K562 (cell line): ENCODE measurements around the gene BBLN. TPM values are rescaled to one million over a fixed set of nuclear protein-coding genes. Genes with fewer than 3 reads are reported as not detected.

Experiments used
- ATAC-seq: fragments of 200-7000 bp; cut with Tn5 transposase; 3 replicates; pipeline ENCODE4 v1.9.1; 2020; ENCODE audit warnings: moderate library complexity
- BruUV-seq: library from RNA; stranded (reverse); fragments of 400-500 nt; replicated peaks from 2 replicates; lab custom pipeline; 2021; lab: Mats Ljungman, UMichigan
- CTCF ChIA-PET: fragments of 300-600 bp; formaldehyde crosslinking; extraction: SDS; loops from one replicate; lab custom pipeline; 2021; ENCODE audit warnings: low intra/inter-chr PET ratio; lab: Yijun Ruan, JAX
- POLR2A ChIA-PET: fragments of 300-600, 350-650 bp; sonication (Branson Sonifier 250); formaldehyde crosslinking; extraction: SDS; loops from one replicate; lab custom pipeline; 2021; ENCODE audit warnings: antibody characterized with exemption, inconsistent platforms; lab: Yijun Ruan, JAX
- DNase-seq, 4 experiments: peaks; one replicate each; pipeline versions ENCODE4 v3.0.0 to v3.0.0-alpha.2; 2011 to 2018; ENCODE audit warnings: low spot score in 3 of 4, mixed read lengths in 3 of 4; ENCODE audit errors: extremely low read depth in 1 of 4
- FAIRE-seq: peaks from 2 replicates; lab custom pipeline; 2011; peaks lifted over from hg19 to GRCh38; lab: Jason Lieb, UNC
- H2AFZ ChIP-seq: 2 replicates; pipeline ENCODE4 v1.6.0; 2011; ENCODE audit warnings: low read depth, low read length, control low read depth, inconsistent platforms
- H3K27ac ChIP-seq: fragments of 200-600 bp; 3 replicates; pipeline ENCODE4 v1.8.0; 2011; ENCODE audit warnings: low read depth, mild to moderate bottlenecking, control low read depth, inconsistent platforms, low read length, moderate library complexity, mixed read lengths; ENCODE audit errors: extremely low read depth
- H3K27me3 ChIP-seq, 2 experiments: fragments of 300-600 bp in 1 of 2; 2 replicates in 1 of 2; 3 replicates in 1 of 2; pipeline versions ENCODE4 v1.6.0 to v1.8.0; 2011; ENCODE audit warnings: inconsistent platforms in 2 of 2, low read length in 2 of 2, mild to moderate bottlenecking in 1 of 2, mixed read lengths in 1 of 2, moderate library complexity in 1 of 2; ENCODE audit not compliant: control insufficient read depth in 2 of 2, insufficient read depth in 2 of 2
- H3K36me3 ChIP-seq: fragments of 300-600 bp; 3 replicates; pipeline ENCODE4 v1.8.0; 2011; ENCODE audit warnings: mild to moderate bottlenecking, low read length, inconsistent platforms; ENCODE audit not compliant: control insufficient read depth, insufficient read depth
- H3K4me1 ChIP-seq, 2 experiments: fragments of 200-600 bp in 1 of 2; replicated peaks in 1 of 2; 2 replicates in 1 of 2; 3 replicates in 1 of 2; pipeline versions ENCODE4 v1.5.1 to v1.8.0; 2011; ENCODE audit warnings: inconsistent platforms in 2 of 2, low read length in 2 of 2, mild to moderate bottlenecking in 1 of 2, mixed read lengths in 1 of 2, moderate library complexity in 1 of 2; ENCODE audit not compliant: control insufficient read depth in 2 of 2, insufficient read depth in 2 of 2
- H3K4me2 ChIP-seq: 2 replicates; pipeline ENCODE4 v1.6.1; 2011; ENCODE audit warnings: low read length, control low read depth, inconsistent platforms, mixed read lengths; ENCODE audit not compliant: insufficient read depth
- H3K4me3 ChIP-seq: fragments of 200-600 bp; sonication (generic), shearing (Covaris generic); 2 replicates; pipeline ENCODE4 v1.5.1; 2016; ENCODE audit warnings: control low read depth, inconsistent platforms
- H3K79me2 ChIP-seq: fragments of 200-600 bp; 3 replicates; pipeline ENCODE4 v1.8.0; 2011; ENCODE audit warnings: low read length, inconsistent platforms; ENCODE audit not compliant: control insufficient read depth, insufficient read depth
- H3K9ac ChIP-seq, 2 experiments: 2 replicates each; pipeline versions ENCODE4 v1.6.0 to v1.6.1; 2011; ENCODE audit warnings: low read depth in 2 of 2, low read length in 2 of 2, control low read depth in 1 of 2, inconsistent platforms in 1 of 2, mild to moderate bottlenecking in 1 of 2, mixed read lengths in 1 of 2; ENCODE audit not compliant: insufficient read depth in 1 of 2
- H3K9me1 ChIP-seq: one replicate; pipeline ENCODE4 v1.6.0; 2011; ENCODE audit warnings: inconsistent platforms, mild to moderate bottlenecking, low read length, moderate library complexity; ENCODE audit not compliant: control insufficient read depth, insufficient read depth
- H3K9me3 ChIP-seq: replicated peaks from 2 replicates; pipeline ENCODE4 v1.5.1; 2011; ENCODE audit warnings: low read depth, low read length, inconsistent platforms; ENCODE audit not compliant: control insufficient read depth, insufficient read depth
- H4K20me1 ChIP-seq: replicated peaks from 2 replicates; pipeline ENCODE4 v1.6.1; 2011; ENCODE audit warnings: low read length, inconsistent platforms, mixed read lengths; ENCODE audit not compliant: control insufficient read depth, insufficient read depth
- FOSL1 ChIP-seq: fragments of 200-800 bp; sonication (Bioruptor generic); conservative IDR thresholded peaks from 2 replicates; pipeline ENCODE4 v1.6.1; 2016; ENCODE audit warnings: missing genetic modification characterization, missing compliant biosample characterization
- FOXK2 ChIP-seq, 2 experiments: fragments of 450-650 bp; IDR thresholded peaks in 1 of 2; conservative IDR thresholded peaks in 1 of 2; 2 replicates each; pipeline ENCODE4 v1.6.1; 2016; ENCODE audit warnings: low read depth in 2 of 2, mild to moderate bottlenecking in 1 of 2
- L3MBTL2 ChIP-seq: fragments of 450-650 bp; IDR thresholded peaks from 2 replicates; pipeline ENCODE4 v1.6.1; 2016; ENCODE audit warnings: mild to moderate bottlenecking, moderate library complexity
- RAD21 ChIP-seq, 2 experiments: fragments of 250-450 bp in 1 of 2; fragments of 450-650 bp in 1 of 2; sonication (Bioruptor Pico) in 1 of 2; formaldehyde crosslinking in 1 of 2; IDR thresholded peaks in 1 of 2; conservative IDR thresholded peaks in 1 of 2; 2 replicates each; pipeline versions ENCODE4 v1.4.0 to v1.8.0; 2020 to 2022; ENCODE audit warnings: mild to moderate bottlenecking in 2 of 2, moderate library complexity in 1 of 2
- RBM39 ChIP-seq: fragments of 200-400 bp; formaldehyde crosslinking; optimal IDR thresholded peaks from 2 replicates; pipeline ENCODE3; 2018; ENCODE audit warnings: low read depth, low read length
- SMARCA5 ChIP-seq: fragments of 450-650 bp; IDR thresholded peaks from 2 replicates; pipeline ENCODE4 v1.6.1; 2016
- SPI1 ChIP-seq: IDR thresholded peaks from 2 replicates; pipeline ENCODE4 v1.6.1; 2011; ENCODE audit warnings: low read depth, low read length, control low read depth, borderline replicate concordance
- SREBF2 ChIP-seq: sonication (generic); formaldehyde crosslinking; IDR thresholded peaks from 2 replicates; pipeline ENCODE4 v1.4.0; 2020; ENCODE audit warnings: mild to moderate bottlenecking, missing genetic modification reagents
- TAF9B ChIP-seq: fragments of 450-650 bp; IDR thresholded peaks from 2 replicates; pipeline ENCODE4 v1.6.1; 2018; ENCODE audit warnings: mild to moderate bottlenecking; ENCODE audit not compliant: partially characterized antibody
- TEAD4 ChIP-seq, 2 experiments: sonication (generic) in 1 of 2; formaldehyde crosslinking in 1 of 2; IDR thresholded peaks; 2 replicates each; pipeline versions ENCODE4 v1.6.1 to v1.8.0; 2012 to 2022; ENCODE audit warnings: borderline replicate concordance in 1 of 2, inconsistent platforms in 1 of 2, low read length in 1 of 2, mild to moderate bottlenecking in 1 of 2, missing genetic modification reagents in 1 of 2
- ZFX ChIP-seq: sonication (generic); formaldehyde crosslinking; IDR thresholded peaks from 2 replicates; pipeline ENCODE4 v1.8.0; 2022; ENCODE audit warnings: mild to moderate bottlenecking, missing genetic modification reagents, moderate library complexity
- ZNF174 ChIP-seq: fragments of 250-450 bp; sonication (Bioruptor Pico); IDR thresholded peaks from 2 replicates; pipeline ENCODE4 v1.4.0; 2020; ENCODE audit warnings: mild to moderate bottlenecking
- ZNF354B ChIP-seq: fragments of 250-450 bp; sonication (Bioruptor Pico); IDR thresholded peaks from 2 replicates; pipeline ENCODE4 v1.4.0; 2020
- ZNF41 ChIP-seq: fragments of 250-450 bp; sonication (Bioruptor Pico); conservative IDR thresholded peaks from 2 replicates; pipeline ENCODE4 v1.4.0; 2020; ENCODE audit warnings: mild to moderate bottlenecking
- ZNF561 ChIP-seq: fragments of 450-650 bp; formaldehyde crosslinking; conservative IDR thresholded peaks from 2 replicates; pipeline ENCODE4 v1.4.0; 2020; ENCODE audit warnings: mild to moderate bottlenecking, moderate library complexity
- ZNF586 ChIP-seq: fragments of 450-650 bp; formaldehyde crosslinking; conservative IDR thresholded peaks from 2 replicates; pipeline ENCODE4 v1.4.0; 2020; ENCODE audit warnings: mild to moderate bottlenecking, moderate library complexity
- WGBS: fragments of 100-300 bp; shearing (Covaris generic); methylation state at CpG from one replicate; pipeline ENCODE4 v1.1.6; 2016; ENCODE audit warnings: low coverage, mixed read lengths; ENCODE audit not compliant: insufficient coverage; ENCODE audit errors: missing lambda C conversion rate; 5-methylcytosine and 5-hydroxymethylcytosine counted together
- in situ Hi-C: fragments of 300-500 bp; cut with MboI; formaldehyde crosslinking; loops from 4 replicates; pipeline ENCODE4 v1.15.0; 2018; ENCODE audit warnings: inconsistent platforms, mixed read lengths
- intact Hi-C: fragments of 100-400 bp; cut with micrococcal nuclease; formaldehyde crosslinking; loops from 2 replicates; pipeline ENCODE4 v1.14.2; 2022
- polyA plus RNA-seq, 8 experiments: library from polyadenylated mRNA; depleted of rRNA in 4 of 8; stranded (reverse) in 5 of 8; unstranded in 3 of 8; fragments of >200 nt; fragmentation: Nextera tagmentation in 2 of 8; fragmentation: Illumina TruSeq in 1 of 8; extraction: Ambion mirVana in 2 of 8; extraction: Trizol in 1 of 8; gene quantifications; 2 replicates each; pipeline versions ENCODE4 v1.2.1 to v1.2.3, GENCODE V29; 2011 to 2014; ENCODE audit warnings: inconsistent platforms in 1 of 8, missing spikeins in 1 of 8
- total RNA-seq, 7 experiments: library from RNA; depleted of rRNA in 6 of 7; stranded (reverse); fragments of >200 nt in 6 of 7; fragmentation: Illumina TruSeq in 2 of 7; extraction: Trizol in 2 of 7; gene quantifications; 2 replicates each; pipeline versions ENCODE4 v1.2.1 to v1.2.3, GENCODE V29; 2011 to 2021; ENCODE audit warnings: low replicate concordance in 1 of 7
- TF ChIP-seq, protein P1 (sequence below): fragments of 250-450 bp; sonication (Bioruptor Pico); IDR thresholded peaks from 2 replicates; pipeline ENCODE4 v1.5.0; 2020; ENCODE audit warnings: mild to moderate bottlenecking, borderline replicate concordance
- TF ChIP-seq, protein P2 (sequence below): IDR thresholded peaks from 2 replicates; pipeline ENCODE4 v1.6.1; 2014; ENCODE audit warnings: antibody characterized with exemption

Gene BBLN
- total and polyA plus RNA-seq, 9 of the 15 experiments (the other 6 are each of a cell fraction or from before 2014, with no cell fraction given) = 4.2 to 331 (median 87.1) TPM

DNA sequence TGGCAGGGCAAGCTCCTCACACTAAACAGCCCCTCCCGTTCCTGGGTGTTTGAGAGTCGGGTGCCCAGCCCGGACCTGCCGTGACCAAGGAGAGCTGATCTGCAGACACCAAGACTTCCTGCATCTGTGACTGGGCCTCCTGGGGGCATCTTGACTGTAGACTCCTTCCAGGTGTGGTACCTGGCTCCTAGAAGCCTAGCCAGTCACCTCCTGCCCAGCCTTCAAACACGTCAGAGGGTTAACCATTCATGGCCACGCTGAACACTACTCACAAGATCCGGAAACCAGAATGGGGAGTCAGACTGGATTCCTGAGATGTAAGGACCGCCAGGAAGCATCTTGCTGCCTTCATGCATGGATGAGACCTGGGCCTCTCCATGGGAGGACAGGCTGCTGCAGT is 14.5 kb upstream of the BBLN start:
- no peak for TF ChIP-seq TEAD4 (IDR thresholded peaks at IDR 0.05; ENCODE audit: low read length)
- no peak for TF ChIP-seq TEAD4 (CRISPR knock-in tag; IDR thresholded peaks at IDR 0.05; ENCODE audit: borderline replicate concordance)
- TF ChIP-seq RAD21 (CRISPR knock-in tag; conservative IDR thresholded peaks at IDR 0.05 in 1 of 2, IDR thresholded peaks at IDR 0.05 in 1 of 2) = no peak
- no peak for TF ChIP-seq ZFX (CRISPR knock-in tag)
- no peak for TF ChIP-seq SREBF2
- TF ChIP-seq ZNF586 (CRISPR knock-in tag) = no peak
- no peak for TF ChIP-seq ZNF354B
- no peak for TF ChIP-seq SPI1
- TF ChIP-seq FOSL1 (tag) = no peak
- TF ChIP-seq, protein P1, sequence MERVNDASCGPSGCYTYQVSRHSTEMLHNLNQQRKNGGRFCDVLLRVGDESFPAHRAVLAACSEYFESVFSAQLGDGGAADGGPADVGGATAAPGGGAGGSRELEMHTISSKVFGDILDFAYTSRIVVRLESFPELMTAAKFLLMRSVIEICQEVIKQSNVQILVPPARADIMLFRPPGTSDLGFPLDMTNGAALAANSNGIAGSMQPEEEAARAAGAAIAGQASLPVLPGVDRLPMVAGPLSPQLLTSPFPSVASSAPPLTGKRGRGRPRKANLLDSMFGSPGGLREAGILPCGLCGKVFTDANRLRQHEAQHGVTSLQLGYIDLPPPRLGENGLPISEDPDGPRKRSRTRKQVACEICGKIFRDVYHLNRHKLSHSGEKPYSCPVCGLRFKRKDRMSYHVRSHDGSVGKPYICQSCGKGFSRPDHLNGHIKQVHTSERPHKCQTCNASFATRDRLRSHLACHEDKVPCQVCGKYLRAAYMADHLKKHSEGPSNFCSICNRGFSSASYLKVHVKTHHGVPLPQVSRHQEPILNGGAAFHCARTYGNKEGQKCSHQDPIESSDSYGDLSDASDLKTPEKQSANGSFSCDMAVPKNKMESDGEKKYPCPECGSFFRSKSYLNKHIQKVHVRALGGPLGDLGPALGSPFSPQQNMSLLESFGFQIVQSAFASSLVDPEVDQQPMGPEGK (CRISPR knock-in tag) = no peak
- TF ChIP-seq FOXK2 (conservative IDR thresholded peaks at IDR 0.05 in 1 of 2, IDR thresholded peaks at IDR 0.05 in 1 of 2; ENCODE audit: low read depth in 2 of 2) = no peak
- no peak for TF ChIP-seq L3MBTL2
- TF ChIP-seq, protein P2, sequence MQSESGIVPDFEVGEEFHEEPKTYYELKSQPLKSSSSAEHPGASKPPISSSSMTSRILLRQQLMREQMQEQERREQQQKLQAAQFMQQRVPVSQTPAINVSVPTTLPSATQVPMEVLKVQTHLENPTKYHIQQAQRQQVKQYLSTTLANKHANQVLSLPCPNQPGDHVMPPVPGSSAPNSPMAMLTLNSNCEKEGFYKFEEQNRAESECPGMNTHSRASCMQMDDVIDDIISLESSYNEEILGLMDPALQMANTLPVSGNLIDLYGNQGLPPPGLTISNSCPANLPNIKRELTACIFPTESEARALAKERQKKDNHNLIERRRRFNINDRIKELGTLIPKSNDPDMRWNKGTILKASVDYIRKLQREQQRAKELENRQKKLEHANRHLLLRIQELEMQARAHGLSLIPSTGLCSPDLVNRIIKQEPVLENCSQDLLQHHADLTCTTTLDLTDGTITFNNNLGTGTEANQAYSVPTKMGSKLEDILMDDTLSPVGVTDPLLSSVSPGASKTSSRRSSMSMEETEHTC = no peak
- no peak for TF ChIP-seq ZNF561 (CRISPR knock-in tag)
- no peak for TF ChIP-seq RBM39
- no peak for TF ChIP-seq TAF9B
- no peak for TF ChIP-seq ZNF174 (CRISPR knock-in tag)
- TF ChIP-seq SMARCA5 = no peak
- TF ChIP-seq ZNF41 = no peak
- Histone ChIP-seq H2AFZ (no peak overlapping the region), H4K20me1 (no peaks in the 10 kb centered on the region), H3K9me3 (no peaks in the 10 kb centered on the region), H3K27ac (no peak overlapping the region), H3K9ac (peak overlapping the region in 1 of 2 experiments; percentile 53; a peak in 1 of 4 replicates), H3K27me3 (no peaks in the 10 kb centered on the region), H3K4me3 (no peak overlapping the region), H3K9me1 (peaks cover 7% of the 10 kb centered on the region), H3K36me3 (no peaks in the 10 kb centered on the region), H3K79me2 (no peaks in the 10 kb centered on the region), H3K4me1 (peaks cover 27 to 57% of the 10 kb centered on the region in 2 experiments), H3K4me2 (no peak overlapping the region)
- no TSS peak for BruUV-seq
- no peak for FAIRE-seq
- WGBS = 70% methylated on average over 8 of the region's 8 CpGs
- POLR2A ChIA-PET = interaction anchor here (0.6 to 1.1 kb wide), 2 partner anchors 14 to 56 kb away, joined by 3 to 6 read pairs; partner anchors contain the start of gene BBLN
- DNase-seq = no peak
- no peak for ATAC-seq
- intact Hi-C loops (no loop called here), in situ Hi-C loops (no loop called here)
- CTCF ChIA-PET = no interaction called here
